HepG2 (cell line): Measurements from ENCODE around the gene KXD1. TPM values are rescaled to one million over a fixed set of nuclear protein-coding genes. Genes with fewer than 3 reads are reported as not detected.

ENCODE experiments used
- CHCHD3 ChIP-seq: sonication (generic); formaldehyde crosslinking; IDR thresholded peaks from 2 replicates; pipeline ENCODE4 v1.8.0; 2022; ENCODE audit warnings: mild to moderate bottlenecking, missing genetic modification reagents, moderate library complexity
- HNRNPUL1 ChIP-seq: fragments of 200-400 bp; formaldehyde crosslinking; IDR thresholded peaks from 2 replicates; pipeline ENCODE4 v1.6.1; 2017; ENCODE audit warnings: low read depth, mild to moderate bottlenecking, low read length, moderate library complexity
- MYNN ChIP-seq: sonication (generic); formaldehyde crosslinking; IDR thresholded peaks from 2 replicates; pipeline ENCODE4 v1.4.0; 2020; ENCODE audit warnings: mild to moderate bottlenecking, low read depth, missing genetic modification reagents
- PHB2 ChIP-seq: fragments of 450-650 bp; IDR thresholded peaks from 2 replicates; pipeline ENCODE4 v1.6.1; 2018; ENCODE audit not compliant: partially characterized antibody
- TCF7L2 ChIP-seq: IDR thresholded peaks from 2 replicates; pipeline ENCODE4 v1.6.1; 2011; ENCODE audit warnings: mild to moderate bottlenecking, low read depth, low read length, moderate library complexity
- ZNF670 ChIP-seq: sonication (generic); formaldehyde crosslinking; IDR thresholded peaks from 2 replicates; pipeline ENCODE4 v1.8.0; 2022; ENCODE audit warnings: mild to moderate bottlenecking, missing genetic modification reagents, borderline replicate concordance
- ZNF761 ChIP-seq: sonication (generic); formaldehyde crosslinking; conservative IDR thresholded peaks from 2 replicates; pipeline ENCODE4 v1.4.0; 2020; ENCODE audit warnings: mild to moderate bottlenecking, missing genetic modification reagents
- ZNF768 ChIP-seq: sonication (generic); formaldehyde crosslinking; IDR thresholded peaks from 2 replicates; pipeline ENCODE4 v1.4.0; 2020; ENCODE audit warnings: missing genetic modification reagents
- polyA plus RNA-seq, 8 experiments: library from polyadenylated mRNA; depleted of rRNA in 3 of 8; stranded (reverse) in 7 of 8; unstranded in 1 of 8; fragments of >200 nt; fragmentation: Illumina TruSeq in 4 of 8; extraction: Trizol in 4 of 8; gene quantifications; 2 replicates each; pipeline versions ENCODE4 v1.2.1 to v1.2.3, GENCODE V29; 2011 to 2016; ENCODE audit warnings: low read depth in 4 of 8, missing spikeins in 1 of 8, mixed read lengths in 1 of 8; ENCODE audit not compliant: insufficient read depth in 1 of 8
- total RNA-seq, 5 experiments: library from RNA; depleted of rRNA; stranded (reverse); fragments of >200 nt; fragmentation: Illumina TruSeq; extraction: Trizol; gene quantifications; 2 replicates each; pipeline ENCODE4 v1.2.3, GENCODE V29; 2016; ENCODE audit warnings: low read depth in 1 of 5
- TF ChIP-seq, protein P1 (sequence below): sonication (generic); formaldehyde crosslinking; IDR thresholded peaks from one replicate; pipeline ENCODE4 v1.5.1; 2020; ENCODE audit warnings: mild to moderate bottlenecking, missing genetic modification reagents; ENCODE audit errors: not compliant biosample characterization
- TF ChIP-seq, protein P2 (sequence below): IDR thresholded peaks from 2 replicates; pipeline ENCODE4 v1.6.1; 2018; ENCODE audit warnings: missing genetic modification reagents
- TF ChIP-seq, protein P3 (sequence below): sonication (generic); formaldehyde crosslinking; IDR thresholded peaks from 2 replicates; pipeline ENCODE4 v1.4.0; 2020; ENCODE audit warnings: missing genetic modification reagents

The KXD1 gene
- total and polyA plus RNA-seq, 2 of the 13 experiments (the other 11 are each of a cell fraction or from before 2014, with no cell fraction given), result 44.6 to 143 TPM

DNA sequence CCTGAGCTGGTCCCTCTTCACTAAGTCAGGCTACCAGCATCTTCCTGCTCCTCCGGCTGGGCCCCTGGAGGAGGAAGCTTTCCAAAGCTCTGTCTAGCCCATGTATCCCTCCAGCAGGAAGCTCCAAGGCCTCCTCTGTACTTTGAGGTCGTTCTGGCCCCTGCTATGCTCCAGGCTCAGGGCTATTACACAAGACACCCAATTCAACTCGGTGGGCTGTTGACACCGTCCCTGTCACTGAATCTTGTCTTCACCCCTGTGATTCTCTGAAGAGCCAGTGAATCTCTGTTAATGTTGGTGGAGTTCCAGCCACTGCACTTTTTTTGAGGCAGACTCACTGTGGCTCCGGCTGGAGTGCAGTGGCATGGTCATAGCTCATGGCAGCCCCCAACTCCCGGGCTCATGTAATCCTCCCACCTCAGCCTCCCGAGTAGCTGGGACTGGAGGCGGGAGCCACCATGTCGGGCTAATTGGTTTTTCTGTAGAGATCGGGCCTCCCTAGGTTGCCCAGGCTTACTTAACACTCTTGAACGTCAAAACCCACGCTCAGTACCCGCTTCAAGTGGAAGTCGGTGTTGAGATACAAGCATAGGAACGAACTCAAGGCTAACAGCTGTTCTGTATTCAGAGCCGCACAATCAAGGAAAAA lies 30.4 kb downstream of the KXD1 start (continued):
- TF ChIP-seq, protein P1, sequence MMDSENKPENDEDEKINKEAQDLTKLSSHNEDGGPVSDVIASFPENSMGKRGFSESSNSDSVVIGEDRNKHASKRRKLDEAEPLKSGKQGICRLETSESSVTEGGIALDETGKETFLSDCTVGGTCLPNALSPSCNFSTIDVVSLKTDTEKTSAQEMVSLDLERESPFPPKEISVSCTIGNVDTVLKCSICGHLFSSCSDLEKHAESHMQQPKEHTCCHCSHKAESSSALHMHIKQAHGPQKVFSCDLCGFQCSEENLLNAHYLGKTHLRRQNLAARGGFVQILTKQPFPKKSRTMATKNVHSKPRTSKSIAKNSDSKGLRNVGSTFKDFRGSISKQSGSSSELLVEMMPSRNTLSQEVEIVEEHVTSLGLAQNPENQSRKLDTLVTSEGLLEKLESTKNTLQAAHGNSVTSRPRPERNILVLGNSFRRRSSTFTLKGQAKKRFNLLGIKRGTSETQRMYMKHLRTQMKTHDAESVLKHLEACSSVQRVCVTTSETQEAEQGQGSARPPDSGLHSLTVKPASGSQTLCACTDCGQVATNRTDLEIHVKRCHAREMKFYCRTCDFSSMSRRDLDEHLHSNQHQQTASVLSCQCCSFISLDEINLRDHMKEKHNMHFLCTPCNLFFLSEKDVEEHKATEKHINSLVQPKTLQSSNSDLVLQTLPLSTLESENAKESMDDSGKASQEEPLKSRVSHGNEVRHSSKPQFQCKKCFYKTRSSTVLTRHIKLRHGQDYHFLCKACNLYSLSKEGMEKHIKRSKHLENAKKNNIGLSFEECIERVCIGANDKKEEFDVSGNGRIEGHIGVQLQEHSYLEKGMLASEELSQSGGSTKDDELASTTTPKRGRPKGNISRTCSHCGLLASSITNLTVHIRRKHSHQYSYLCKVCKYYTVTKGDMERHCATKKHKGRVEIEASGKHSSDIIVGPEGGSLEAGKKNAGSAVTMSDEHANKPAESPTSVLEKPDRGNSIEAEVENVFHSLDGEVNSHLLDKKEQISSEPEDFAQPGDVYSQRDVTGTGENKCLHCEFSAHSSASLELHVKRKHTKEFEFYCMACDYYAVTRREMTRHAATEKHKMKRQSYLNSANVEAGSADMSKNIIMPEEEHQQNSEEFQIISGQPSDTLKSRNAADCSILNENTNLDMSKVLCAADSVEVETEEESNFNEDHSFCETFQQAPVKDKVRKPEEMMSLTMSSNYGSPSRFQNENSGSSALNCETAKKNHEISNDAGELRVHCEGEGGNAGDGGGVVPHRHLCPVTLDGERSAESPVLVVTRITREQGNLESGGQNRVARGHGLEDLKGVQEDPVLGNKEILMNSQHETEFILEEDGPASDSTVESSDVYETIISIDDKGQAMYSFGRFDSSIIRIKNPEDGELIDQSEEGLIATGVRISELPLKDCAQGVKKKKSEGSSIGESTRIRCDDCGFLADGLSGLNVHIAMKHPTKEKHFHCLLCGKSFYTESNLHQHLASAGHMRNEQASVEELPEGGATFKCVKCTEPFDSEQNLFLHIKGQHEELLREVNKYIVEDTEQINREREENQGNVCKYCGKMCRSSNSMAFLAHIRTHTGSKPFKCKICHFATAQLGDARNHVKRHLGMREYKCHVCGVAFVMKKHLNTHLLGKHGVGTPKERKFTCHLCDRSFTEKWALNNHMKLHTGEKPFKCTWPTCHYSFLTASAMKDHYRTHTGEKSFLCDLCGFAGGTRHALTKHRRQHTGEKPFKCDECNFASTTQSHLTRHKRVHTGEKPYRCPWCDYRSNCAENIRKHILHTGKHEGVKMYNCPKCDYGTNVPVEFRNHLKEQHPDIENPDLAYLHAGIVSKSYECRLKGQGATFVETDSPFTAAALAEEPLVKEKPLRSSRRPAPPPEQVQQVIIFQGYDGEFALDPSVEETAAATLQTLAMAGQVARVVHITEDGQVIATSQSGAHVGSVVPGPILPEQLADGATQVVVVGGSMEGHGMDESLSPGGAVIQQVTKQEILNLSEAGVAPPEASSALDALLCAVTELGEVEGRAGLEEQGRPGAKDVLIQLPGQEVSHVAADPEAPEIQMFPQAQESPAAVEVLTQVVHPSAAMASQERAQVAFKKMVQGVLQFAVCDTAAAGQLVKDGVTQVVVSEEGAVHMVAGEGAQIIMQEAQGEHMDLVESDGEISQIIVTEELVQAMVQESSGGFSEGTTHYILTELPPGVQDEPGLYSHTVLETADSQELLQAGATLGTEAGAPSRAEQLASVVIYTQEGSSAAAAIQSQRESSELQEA, result no peak
- no peak for TF ChIP-seq ZNF761 (CRISPR knock-in tag)
- TF ChIP-seq ZNF670 (CRISPR knock-in tag), result no peak
- TF ChIP-seq, protein P2, sequence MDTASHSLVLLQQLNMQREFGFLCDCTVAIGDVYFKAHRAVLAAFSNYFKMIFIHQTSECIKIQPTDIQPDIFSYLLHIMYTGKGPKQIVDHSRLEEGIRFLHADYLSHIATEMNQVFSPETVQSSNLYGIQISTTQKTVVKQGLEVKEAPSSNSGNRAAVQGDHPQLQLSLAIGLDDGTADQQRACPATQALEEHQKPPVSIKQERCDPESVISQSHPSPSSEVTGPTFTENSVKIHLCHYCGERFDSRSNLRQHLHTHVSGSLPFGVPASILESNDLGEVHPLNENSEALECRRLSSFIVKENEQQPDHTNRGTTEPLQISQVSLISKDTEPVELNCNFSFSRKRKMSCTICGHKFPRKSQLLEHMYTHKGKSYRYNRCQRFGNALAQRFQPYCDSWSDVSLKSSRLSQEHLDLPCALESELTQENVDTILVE (CRISPR knock-in tag), result no peak
- TF ChIP-seq, protein P3, sequence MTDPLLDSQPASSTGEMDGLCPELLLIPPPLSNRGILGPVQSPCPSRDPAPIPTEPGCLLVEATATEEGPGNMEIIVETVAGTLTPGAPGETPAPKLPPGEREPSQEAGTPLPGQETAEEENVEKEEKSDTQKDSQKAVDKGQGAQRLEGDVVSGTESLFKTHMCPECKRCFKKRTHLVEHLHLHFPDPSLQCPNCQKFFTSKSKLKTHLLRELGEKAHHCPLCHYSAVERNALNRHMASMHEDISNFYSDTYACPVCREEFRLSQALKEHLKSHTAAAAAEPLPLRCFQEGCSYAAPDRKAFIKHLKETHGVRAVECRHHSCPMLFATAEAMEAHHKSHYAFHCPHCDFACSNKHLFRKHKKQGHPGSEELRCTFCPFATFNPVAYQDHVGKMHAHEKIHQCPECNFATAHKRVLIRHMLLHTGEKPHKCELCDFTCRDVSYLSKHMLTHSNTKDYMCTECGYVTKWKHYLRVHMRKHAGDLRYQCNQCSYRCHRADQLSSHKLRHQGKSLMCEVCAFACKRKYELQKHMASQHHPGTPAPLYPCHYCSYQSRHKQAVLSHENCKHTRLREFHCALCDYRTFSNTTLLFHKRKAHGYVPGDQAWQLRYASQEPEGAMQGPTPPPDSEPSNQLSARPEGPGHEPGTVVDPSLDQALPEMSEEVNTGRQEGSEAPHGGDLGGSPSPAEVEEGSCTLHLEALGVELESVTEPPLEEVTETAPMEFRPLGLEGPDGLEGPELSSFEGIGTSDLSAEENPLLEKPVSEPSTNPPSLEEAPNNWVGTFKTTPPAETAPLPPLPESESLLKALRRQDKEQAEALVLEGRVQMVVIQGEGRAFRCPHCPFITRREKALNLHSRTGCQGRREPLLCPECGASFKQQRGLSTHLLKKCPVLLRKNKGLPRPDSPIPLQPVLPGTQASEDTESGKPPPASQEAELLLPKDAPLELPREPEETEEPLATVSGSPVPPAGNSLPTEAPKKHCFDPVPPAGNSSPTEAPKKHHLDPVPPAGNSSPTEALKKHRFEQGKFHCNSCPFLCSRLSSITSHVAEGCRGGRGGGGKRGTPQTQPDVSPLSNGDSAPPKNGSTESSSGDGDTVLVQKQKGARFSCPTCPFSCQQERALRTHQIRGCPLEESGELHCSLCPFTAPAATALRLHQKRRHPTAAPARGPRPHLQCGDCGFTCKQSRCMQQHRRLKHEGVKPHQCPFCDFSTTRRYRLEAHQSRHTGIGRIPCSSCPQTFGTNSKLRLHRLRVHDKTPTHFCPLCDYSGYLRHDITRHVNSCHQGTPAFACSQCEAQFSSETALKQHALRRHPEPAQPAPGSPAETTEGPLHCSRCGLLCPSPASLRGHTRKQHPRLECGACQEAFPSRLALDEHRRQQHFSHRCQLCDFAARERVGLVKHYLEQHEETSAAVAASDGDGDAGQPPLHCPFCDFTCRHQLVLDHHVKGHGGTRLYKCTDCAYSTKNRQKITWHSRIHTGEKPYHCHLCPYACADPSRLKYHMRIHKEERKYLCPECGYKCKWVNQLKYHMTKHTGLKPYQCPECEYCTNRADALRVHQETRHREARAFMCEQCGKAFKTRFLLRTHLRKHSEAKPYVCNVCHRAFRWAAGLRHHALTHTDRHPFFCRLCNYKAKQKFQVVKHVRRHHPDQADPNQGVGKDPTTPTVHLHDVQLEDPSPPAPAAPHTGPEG (CRISPR knock-in tag), result no peak
- no peak for TF ChIP-seq CHCHD3 (CRISPR knock-in tag)
- TF ChIP-seq PHB2, result no peak
- TF ChIP-seq TCF7L2, result no peak
- TF ChIP-seq MYNN (CRISPR knock-in tag), result no peak
- TF ChIP-seq HNRNPUL1, result no peak
- TF ChIP-seq ZNF768 (CRISPR knock-in tag), result no peak
